ENCODE results near the gene KCNH5.

Gene KCNH5

GRCh38 chr14:62673014-62673755 lies 372.1 kb downstream of the KCNH5 start:
- no peak for DNase-seq (ENCODE audit: low read depth)

GRCh38 chr14:62670526-62670925 lies 374.7 kb downstream of the KCNH5 start:
- DNase-seq (ENCODE audit: low read depth) = no peak

GRCh38 chr14:62667421-62667914 lies 377.8 kb downstream of the KCNH5 start:
- no peak for DNase-seq (ENCODE audit: low read depth)

- DNase-seq (ENCODE audit: low read depth) = no peak
Observed at GRCh38 chr14:62665286-62665685, 380.0 kb downstream of the KCNH5 start.

GRCh38 chr14:62663456-62663821 lies 381.8 kb downstream of the KCNH5 start:
- DNase-seq (ENCODE audit: low read depth) = no peak

GRCh38 chr14:62662811-62663455 lies 382.3 kb downstream of the KCNH5 start:
- DNase-seq (ENCODE audit: low read depth) = no peak

GRCh38 chr14:62661818-62662217 lies 383.4 kb downstream of the KCNH5 start:
- DNase-seq (ENCODE audit: low read depth) = no peak

GRCh38 chr14:62658631-62659030 lies 386.6 kb downstream of the KCNH5 start:
- DNase-seq (ENCODE audit: low read depth) = no peak

- no peak for DNase-seq (ENCODE audit: low read depth)
Observed at GRCh38 chr14:62657376-62657775, 387.9 kb downstream of the KCNH5 start.

GRCh38 chr14:62655166-62655565 lies 390.1 kb downstream of the KCNH5 start:
- no peak for DNase-seq (ENCODE audit: low read depth)

- DNase-seq (ENCODE audit: low read depth) = no peak
Observed at GRCh38 chr14:62654641-62655040, 390.6 kb downstream of the KCNH5 start.

Measured in stimulated activated CD8-positive, alpha-beta memory T cell treated with anti-CD3 and anti-CD28 coated beads, Interleukin-4, amount 100 ng/mL, for 24 hours (primary cell).